Posterior cingulate gyrus (tissue), 11 donors: ENCODE measurements around the gene FERMT1.
"Not testable (repeated sequence)": the region's sequence is repeated elsewhere in the genome, so short reads cannot be mapped to it uniquely, and the experiment has no call there.

Source experiments
- DNase-seq, 10 donors: peaks; one replicate each; pipeline versions ENCODE4 v3.0.0 to v3.0.0-alpha.2; 2020 to 2021; ENCODE audit warnings: mixed read lengths in 3 of 10
- intact Hi-C: fragments of 100-400 bp; cut with DNase I; formaldehyde crosslinking; loops from one replicate; pipeline ENCODE4 v1.15.1; 2023

Gene FERMT1

DNA sequence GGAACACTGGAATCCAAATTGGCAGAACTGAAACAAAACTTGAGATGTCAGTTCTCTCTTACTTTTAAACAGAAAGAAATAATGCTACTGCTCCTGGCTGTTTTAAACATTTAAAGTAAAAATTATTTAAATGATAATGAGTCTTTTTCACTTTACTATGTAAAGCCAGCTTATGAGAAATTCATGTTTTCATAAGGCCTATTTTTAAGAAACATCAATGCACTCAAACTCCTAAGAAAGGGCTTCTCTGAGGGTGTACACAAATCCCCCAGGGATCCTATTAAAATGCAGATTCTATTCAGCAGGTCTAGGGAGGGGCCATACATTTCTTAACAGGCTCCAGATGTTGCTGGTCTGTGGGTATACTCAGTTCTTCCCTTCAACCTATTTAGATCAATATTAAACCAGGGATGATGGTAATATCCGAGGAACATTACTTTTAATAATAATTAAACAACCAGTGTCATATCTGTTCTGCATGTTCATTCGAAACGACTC is 2.3 kb downstream of the FERMT1 start:
- no peak for DNase-seq
- intact Hi-C loops, result no loop called here

DNA sequence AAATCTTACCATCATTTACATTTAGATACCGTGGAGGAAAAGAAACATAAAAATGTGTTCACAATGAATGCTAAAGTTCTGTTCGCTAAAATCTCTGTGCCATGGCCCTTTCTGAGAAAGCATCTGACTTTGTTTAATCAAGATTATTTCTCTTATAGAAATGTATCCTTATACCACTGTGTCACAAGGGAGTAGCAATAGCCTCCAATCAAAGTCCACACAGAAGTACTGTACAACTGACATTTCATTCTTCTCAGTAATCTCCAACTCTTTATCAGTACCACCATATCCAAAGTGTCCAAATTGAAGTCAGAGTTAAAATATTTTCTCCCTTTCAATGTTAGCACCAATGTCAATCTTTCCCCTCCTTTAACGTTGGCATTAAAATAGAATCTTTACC is 6.1 kb downstream of the FERMT1 start:
- intact Hi-C loops, result no loop called here
- no peak for DNase-seq

DNA sequence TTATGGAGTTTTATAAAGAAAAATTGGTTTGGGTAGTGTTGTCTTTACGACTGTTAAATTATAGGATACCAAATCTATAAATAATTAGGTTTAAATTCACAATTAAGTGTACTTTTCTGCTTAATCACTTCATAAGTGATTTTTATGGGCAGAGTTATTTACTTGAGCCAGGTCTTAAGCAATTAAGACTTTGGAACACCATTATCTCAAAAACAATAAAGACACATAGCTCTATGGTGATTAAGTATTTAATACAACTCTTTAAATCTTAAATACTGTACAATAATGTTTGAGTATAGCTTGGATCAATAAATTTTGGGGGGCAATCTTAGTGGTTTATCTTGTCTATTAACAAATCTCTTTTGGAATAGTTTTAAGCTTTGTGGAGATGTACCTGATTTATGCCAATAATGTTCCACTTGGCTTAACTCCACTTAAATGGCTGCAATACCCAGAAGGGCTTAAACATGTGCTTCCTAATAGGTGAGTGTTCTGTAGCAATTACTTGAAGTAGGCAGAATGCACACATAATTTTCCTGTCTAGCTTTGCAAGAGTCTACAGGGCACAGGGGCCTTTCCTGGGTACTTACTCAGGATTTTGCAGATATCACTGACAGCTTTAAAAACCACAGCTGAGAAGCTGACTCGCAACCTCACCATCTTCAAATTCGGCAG is 7.5 kb downstream of the FERMT1 start:
- intact Hi-C loops, result no loop called here
- DNase-seq, result no peak

DNA sequence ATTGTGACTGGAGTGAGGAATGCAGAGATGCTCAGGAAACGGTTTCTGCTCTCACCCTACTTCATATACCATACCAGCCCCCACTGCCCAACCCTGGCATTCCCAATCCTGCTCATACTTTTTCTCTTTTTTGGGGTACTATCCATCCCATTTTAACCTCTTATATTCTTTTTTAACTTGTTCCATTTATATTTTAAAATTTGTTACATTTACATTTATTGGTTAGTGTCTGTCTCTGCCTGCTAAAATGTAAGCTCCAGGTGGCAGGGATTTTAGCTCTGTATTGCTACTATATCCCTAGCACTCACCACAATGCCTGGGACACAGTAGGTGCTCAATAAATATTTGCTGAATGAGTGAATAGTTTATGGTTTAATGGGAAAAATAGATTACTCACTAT is 8.1 kb downstream of the FERMT1 start:
- intact Hi-C loops, result no loop called here
- no peak for DNase-seq

- intact Hi-C loops, result no loop called here
- DNase-seq, result no peak
Observed at GRCh38 chr20:6113951-6114350, 8.9 kb downstream of the FERMT1 start.

GRCh38 chr20:6112965-6113364 is 9.9 kb downstream of the FERMT1 start:
- intact Hi-C loops, DNase-seq: not testable (repeated sequence)

DNA sequence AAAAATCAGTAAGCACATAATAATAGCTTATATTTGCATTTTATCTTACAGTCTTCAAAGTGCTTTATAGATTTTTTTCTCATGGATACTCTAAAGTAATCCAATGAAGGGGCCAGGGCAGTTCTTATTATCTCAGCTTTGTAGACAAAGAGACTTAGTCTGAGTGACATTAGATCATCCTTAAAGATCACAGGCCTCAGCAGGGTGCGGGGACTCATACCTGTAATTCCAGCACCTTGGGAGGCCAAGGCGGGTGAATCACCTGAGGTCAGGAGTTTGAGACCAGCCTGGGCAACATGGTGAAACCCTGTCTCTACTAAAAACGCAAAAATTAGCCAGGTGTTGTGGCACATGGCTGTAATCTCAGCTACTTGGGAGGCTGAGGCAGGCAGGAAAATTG is 14.5 kb downstream of the FERMT1 start:
- intact Hi-C loops, result no loop called here
- no peak for DNase-seq

- no peak for DNase-seq
- intact Hi-C loops, result no loop called here
Observed at GRCh38 chr20:6104493-6105188, 18.2 kb downstream of the FERMT1 start.

DNA sequence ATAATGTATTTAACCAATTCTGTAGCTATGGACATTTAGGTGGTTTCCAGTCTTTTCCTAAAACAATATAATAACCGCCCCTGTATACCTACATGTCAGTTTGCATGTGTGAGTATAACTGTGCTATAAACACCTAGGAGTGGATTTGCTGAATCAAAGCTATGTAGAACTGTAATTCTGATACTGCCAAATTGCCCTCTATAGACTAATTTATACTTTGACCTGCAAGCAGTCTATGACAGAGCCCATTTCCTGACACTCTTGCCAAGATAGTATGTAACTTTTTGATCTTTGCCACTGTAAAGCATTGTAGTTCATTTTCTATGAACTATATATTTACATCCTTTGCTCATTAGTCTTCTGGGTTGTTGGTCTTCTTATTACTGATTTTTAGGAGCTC is 19.5 kb downstream of the FERMT1 start:
- intact Hi-C loops, result no loop called here
- no peak for DNase-seq

GRCh38 chr20:6101346-6101745 is 21.5 kb downstream of the FERMT1 start:
- intact Hi-C loops, result no loop called here
- no peak for DNase-seq

GRCh38 chr20:6100246-6100645 is 22.6 kb downstream of the FERMT1 start:
- intact Hi-C loops, result no loop called here
- no peak for DNase-seq

DNA sequence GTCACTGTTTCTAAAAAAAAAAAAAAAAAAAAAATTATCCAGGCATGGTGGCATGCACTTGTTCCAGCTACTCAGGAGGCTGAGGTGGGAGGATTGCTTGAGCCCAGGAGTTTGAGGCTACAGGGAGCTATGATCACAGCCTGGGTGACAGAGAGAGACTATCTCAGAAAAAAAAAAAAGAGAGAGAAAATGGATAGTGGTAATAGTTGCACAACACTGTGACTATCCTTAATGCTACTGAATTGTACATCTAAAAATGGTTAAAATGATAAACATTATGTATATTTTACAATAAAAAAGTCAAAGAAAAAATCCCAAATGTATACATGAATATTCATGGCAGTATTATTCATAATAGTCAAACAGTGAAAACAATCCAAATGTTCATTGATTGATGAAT is 23.0 kb downstream of the FERMT1 start:
- intact Hi-C loops, result no loop called here
- no peak for DNase-seq

GRCh38 chr20:6095409-6095808 is 27.4 kb downstream of the FERMT1 start:
- DNase-seq, result no peak
- intact Hi-C loops, result no loop called here

DNA sequence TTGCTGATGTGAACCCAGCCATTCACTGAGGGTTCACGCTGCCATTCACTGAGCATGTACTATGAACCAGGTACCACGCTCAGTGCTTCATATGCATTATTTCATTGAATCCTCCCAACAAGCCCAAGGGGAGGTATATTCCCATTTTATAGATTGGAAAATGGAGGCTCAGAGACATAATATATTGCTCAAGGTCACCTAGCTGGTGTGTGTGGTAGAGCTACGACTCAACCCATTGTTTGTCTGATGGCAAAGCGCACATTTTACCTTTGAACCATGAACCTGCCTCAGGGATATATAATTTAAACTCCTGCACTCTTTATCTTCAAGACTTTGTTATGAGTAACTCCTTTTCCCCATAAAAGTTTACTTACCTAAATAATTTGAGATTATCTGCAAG is 28.3 kb downstream of the FERMT1 start:
- intact Hi-C loops, result no loop called here
- DNase-seq, result no peak

DNA sequence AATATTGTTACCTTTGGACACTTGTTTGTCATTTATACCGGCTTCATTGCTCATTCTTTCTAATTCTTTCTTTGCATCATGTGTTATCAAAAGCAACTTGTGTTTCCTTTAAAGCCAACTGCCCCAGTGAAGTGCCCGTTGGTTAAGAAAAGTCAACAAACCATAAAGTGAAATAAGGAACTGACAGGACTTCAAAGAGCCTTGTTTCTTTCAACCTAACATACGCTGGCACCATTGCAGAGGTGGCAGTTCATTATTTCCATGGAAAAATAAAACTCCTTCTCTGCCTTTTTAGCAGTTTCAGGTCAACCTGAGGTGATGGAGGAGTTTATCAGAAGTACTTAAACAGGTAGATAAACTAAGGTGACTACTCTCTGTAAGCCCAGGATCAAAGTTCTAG is 28.8 kb downstream of the FERMT1 start:
- no peak for DNase-seq
- intact Hi-C loops, result no loop called here

GRCh38 chr20:6091661-6092060 is 31.2 kb downstream of the FERMT1 start:
- DNase-seq, result no peak
- intact Hi-C loops, result no loop called here

DNA sequence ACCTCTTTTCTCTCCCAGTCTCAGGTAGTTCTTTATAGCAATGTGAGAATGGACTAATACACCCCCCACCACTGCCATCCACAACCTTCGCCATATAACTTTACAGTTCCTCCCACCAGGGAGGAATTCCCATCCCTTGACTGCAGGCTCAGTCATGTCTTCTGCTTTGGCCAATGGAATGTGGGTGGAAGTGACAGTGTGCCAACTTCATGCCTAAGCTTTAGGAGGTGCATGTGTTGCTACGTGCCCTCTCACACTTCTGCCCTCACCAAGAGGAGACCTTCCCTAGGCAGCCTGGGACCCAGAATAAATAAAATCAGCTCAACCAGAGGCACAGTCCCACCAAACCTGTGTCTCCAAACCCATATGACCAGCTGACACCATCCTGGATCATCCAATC is 36.0 kb downstream of the FERMT1 start:
- no peak for DNase-seq
- intact Hi-C loops, result no loop called here

- intact Hi-C loops, result no loop called here
- no peak for DNase-seq
Observed at GRCh38 chr20:6083926-6084325, 38.9 kb downstream of the FERMT1 start.

GRCh38 chr20:6081236-6081635 is 41.6 kb downstream of the FERMT1 start:
- DNase-seq, result no peak
- intact Hi-C loops, result no loop called here

- intact Hi-C loops, result no loop called here
- no peak for DNase-seq
Observed at GRCh38 chr20:6079016-6079415, 43.8 kb downstream of the FERMT1 start.

GRCh38 chr20:6075428-6076219 is 47.2 kb downstream of the FERMT1 start:
- intact Hi-C loops, result no loop called here
- peak in 5 of 10 donors; percentile 17 to 80 (median 31) for DNase-seq

GRCh38 chr20:6074784-6075183 is 48.0 kb downstream of the FERMT1 start:
- no peak for DNase-seq

More at GRCh38 chr20:6074784-6075183, 48.0 kb downstream of the FERMT1 start:
- intact Hi-C loops, result no loop called here
